OCI-LY3 (cell line): ENCODE results near the gene ZNF766.

ENCODE experiments used
- CTCF ChIP-seq: fragments of 200-600, 300-600 bp; sonication (generic); IDR thresholded peaks from 2 replicates; pipeline ENCODE4 v1.5.1; 2014; ENCODE audit warnings: antibody characterized with exemption, low read length, low read depth
- EZH2phosphoT487 ChIP-seq: fragments of 200-600 bp; shearing (Covaris generic); IDR thresholded peaks from 2 replicates; pipeline ENCODE4 v1.6.1; 2018; ENCODE audit warnings: antibody characterized with exemption, mixed run types, low read depth

- no peak for TF ChIP-seq CTCF
- TF ChIP-seq EZH2phosphoT487: no peak
Measured at GRCh38 chr19:52230685-52231084, 38.7 kb upstream of the ZNF766 start.
